HFF-Myc (cell line): ENCODE measurements around the gene SPTBN2.
"Not testable (repeated sequence)": the region's sequence is repeated elsewhere in the genome, so short reads cannot be mapped to it uniquely, and the experiment has no call there.

ENCODE experiments used
- DNase-seq: peaks from one replicate; pipeline ENCODE4 v3.0.0-alpha.2; 2011; ENCODE audit warnings: low read depth; ENCODE audit errors: extremely low read depth
- H3K4me3 ChIP-seq: replicated peaks from 2 replicates; pipeline ENCODE4 v1.5.1; 2011; ENCODE audit warnings: low read depth, mild to moderate bottlenecking, control low read depth, low read length
- CTCF ChIP-seq: IDR thresholded peaks from 2 replicates; pipeline ENCODE4 v1.5.1; 2012; ENCODE audit warnings: mild to moderate bottlenecking, low read depth, low read length, control low read depth; ENCODE audit errors: missing control alignments

The SPTBN2 gene

GRCh38 chr11:66725114-66725513, 3.9 kb downstream of the SPTBN2 start:
- no peak overlapping the region for H3K4me3 ChIP-seq
- no peak for DNase-seq
- TF ChIP-seq CTCF = no peak

GRCh38 chr11:66724167-66724566, 4.8 kb downstream of the SPTBN2 start:
- H3K4me3 ChIP-seq, DNase-seq: not testable (repeated sequence)

- no peak for DNase-seq
- no peak for TF ChIP-seq CTCF
- H3K4me3 ChIP-seq = no peak overlapping the region
Measured at GRCh38 chr11:66723693-66724092, 5.3 kb downstream of the SPTBN2 start.

- H3K4me3 ChIP-seq = no peak overlapping the region
- TF ChIP-seq CTCF = no peak
- no peak for DNase-seq
Measured at GRCh38 chr11:66722745-66723651, 6.0 kb downstream of the SPTBN2 start.

GRCh38 chr11:66721939-66722338, 7.1 kb downstream of the SPTBN2 start:
- DNase-seq = no peak
- H3K4me3 ChIP-seq = no peak overlapping the region
- no peak for TF ChIP-seq CTCF

- no peak overlapping the region for H3K4me3 ChIP-seq
- no peak for TF ChIP-seq CTCF
- no peak for DNase-seq
Measured at GRCh38 chr11:66720899-66721470, 8.0 kb downstream of the SPTBN2 start.

- H3K4me3 ChIP-seq = no peak overlapping the region
- DNase-seq = peak; percentile 74
- no peak for TF ChIP-seq CTCF
Measured at GRCh38 chr11:66720223-66720898, 8.7 kb downstream of the SPTBN2 start.
